ENCODE measurements around the gene PTGES2.

The PTGES2 gene

GRCh38 chr9:128120741-128121465, 6.6 kb downstream of the PTGES2 start:
- FAIRE-seq (no peak), DNase-seq (ENCODE audit: insufficient read length) (no peak)
- TF ChIP-seq POLR2A (IDR thresholded peaks at IDR 0.05; ENCODE audit: low read depth, low read length), result peak; percentile 16; the same call in 1 of the 2 replicates
- TF ChIP-seq POLR2AphosphoS5 (IDR thresholded peaks at IDR 0.05; ENCODE audit: low read depth, low read length), result no peak

GRCh38 chr9:128120061-128120740, 7.3 kb downstream of the PTGES2 start:
- FAIRE-seq (no peak), DNase-seq (ENCODE audit: insufficient read length) (no peak)
- TF ChIP-seq POLR2A (IDR thresholded peaks at IDR 0.05; ENCODE audit: low read depth, low read length) (no peak), POLR2AphosphoS5 (IDR thresholded peaks at IDR 0.05; ENCODE audit: low read depth, low read length) (0 out of 2 replicates have a peak, but pooled peaks have one; percentile 16), TAF1 (IDR thresholded peaks at IDR 0.05; ENCODE audit: borderline replicate concordance, low read depth, low read length) (no peak)

GRCh38 chr9:128118971-128119665, 8.4 kb downstream of the PTGES2 start:
- FAIRE-seq (no peak), DNase-seq (ENCODE audit: insufficient read length) (no peak)
- no peak for TF ChIP-seq POLR2A (IDR thresholded peaks at IDR 0.05; ENCODE audit: low read depth, low read length)
- no peak for TF ChIP-seq TAF1 (IDR thresholded peaks at IDR 0.05; ENCODE audit: borderline replicate concordance, low read depth, low read length)
- peak; percentile 63; the same call in 1 of the 2 replicates for TF ChIP-seq POLR2AphosphoS5 (IDR thresholded peaks at IDR 0.05; ENCODE audit: low read depth, low read length)

DNA sequence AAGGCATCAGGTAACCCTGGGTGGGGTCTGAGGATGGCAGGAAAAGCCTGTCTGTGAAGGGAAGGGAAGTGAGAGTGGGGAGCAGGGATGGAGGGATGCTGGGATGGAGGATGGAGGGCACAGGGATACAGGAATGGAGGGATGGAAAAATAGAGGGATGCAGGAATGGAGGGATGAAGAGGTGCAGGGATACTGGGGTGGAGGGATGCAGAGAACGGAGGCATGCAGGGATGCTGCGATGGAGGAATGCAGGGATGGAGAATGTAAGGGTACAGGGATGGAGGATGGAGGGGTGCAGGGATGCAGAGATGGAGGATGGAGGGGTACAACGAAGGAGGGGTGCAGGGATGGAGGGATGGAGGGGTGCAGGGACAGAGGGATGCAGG, 9.1 kb downstream of the PTGES2 start:
- DNase-seq (ENCODE audit: insufficient read length) (no peak), FAIRE-seq (no peak)
- no peak for TF ChIP-seq TAF1 (IDR thresholded peaks at IDR 0.05; ENCODE audit: borderline replicate concordance, low read depth, low read length)
- no peak for TF ChIP-seq POLR2AphosphoS5 (IDR thresholded peaks at IDR 0.05; ENCODE audit: low read depth, low read length)
- no peak for TF ChIP-seq POLR2A (IDR thresholded peaks at IDR 0.05; ENCODE audit: low read depth, low read length)

DNA sequence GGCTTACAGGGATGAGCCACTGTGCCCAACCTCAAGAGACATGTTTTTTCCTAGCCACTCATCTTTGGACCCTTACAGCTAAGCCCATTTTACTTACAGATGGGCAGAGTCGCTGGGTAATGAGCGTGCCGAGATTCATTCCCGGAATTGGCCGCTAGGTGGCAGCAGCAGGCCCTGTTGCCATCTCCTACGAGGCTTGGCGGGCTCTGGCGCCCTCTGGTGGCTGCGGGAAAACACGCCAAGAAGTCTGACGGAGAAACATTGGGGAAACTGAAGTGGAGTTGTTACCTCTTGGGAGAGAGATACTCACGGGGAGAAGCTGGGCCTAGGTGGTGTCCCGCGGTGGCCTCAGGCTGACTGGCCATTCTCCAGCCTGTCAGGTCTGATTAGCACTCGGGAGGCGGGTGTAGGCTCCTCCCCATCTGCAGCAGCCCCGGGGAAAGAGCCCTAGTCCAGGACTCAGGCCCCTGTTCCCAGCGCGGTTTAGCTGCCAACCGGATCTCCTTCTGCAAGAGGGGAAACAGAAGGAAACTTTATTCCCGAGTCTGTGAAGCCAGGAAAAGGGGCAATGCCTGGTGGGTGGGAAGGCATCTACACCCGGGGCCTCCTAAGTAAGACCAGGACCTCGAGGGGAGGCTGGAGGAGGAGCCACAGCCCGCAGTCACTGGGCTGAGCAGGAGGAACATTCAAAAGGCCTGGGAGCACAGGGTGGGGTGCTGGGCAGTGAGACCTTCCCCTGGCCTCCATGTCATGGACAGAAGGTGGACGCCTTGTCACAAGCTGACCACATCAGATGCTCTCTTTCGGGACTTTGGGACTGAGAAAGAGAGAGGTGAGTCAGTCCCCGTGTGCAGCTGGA, 9.7 kb downstream of the PTGES2 start:
- FAIRE-seq (peak; percentile 98), DNase-seq (ENCODE audit: insufficient read length) (peak; percentile 85)
- no peak for TF ChIP-seq POLR2AphosphoS5 (IDR thresholded peaks at IDR 0.05; ENCODE audit: low read depth, low read length)
- TF ChIP-seq POLR2A (IDR thresholded peaks at IDR 0.05; ENCODE audit: low read depth, low read length), result no peak
- TF ChIP-seq TAF1 (IDR thresholded peaks at IDR 0.05; ENCODE audit: borderline replicate concordance, low read depth, low read length), result no peak

GRCh38 chr9:128116104-128117083, 11.1 kb downstream of the PTGES2 start:
- no peak for DNase-seq (ENCODE audit: insufficient read length)
- FAIRE-seq, result no peak
- TF ChIP-seq TAF1 (IDR thresholded peaks at IDR 0.05; ENCODE audit: borderline replicate concordance, low read depth, low read length) (no peak), POLR2A (IDR thresholded peaks at IDR 0.05; ENCODE audit: low read depth, low read length) (no peak), POLR2AphosphoS5 (IDR thresholded peaks at IDR 0.05; ENCODE audit: low read depth, low read length) (no peak)

- DNase-seq (ENCODE audit: insufficient read length), result peak; percentile 63
- FAIRE-seq, result no peak
- TF ChIP-seq POLR2AphosphoS5 (IDR thresholded peaks at IDR 0.05; ENCODE audit: low read depth, low read length) (no peak), TAF1 (IDR thresholded peaks at IDR 0.05; ENCODE audit: borderline replicate concordance, low read depth, low read length) (no peak), POLR2A (IDR thresholded peaks at IDR 0.05; ENCODE audit: low read depth, low read length) (no peak)
Measured at GRCh38 chr9:128115187-128116103, 12.1 kb downstream of the PTGES2 start.

- no peak for DNase-seq (ENCODE audit: insufficient read length)
- TF ChIP-seq POLR2A (IDR thresholded peaks at IDR 0.05; ENCODE audit: low read depth, low read length) (no peak), POLR2AphosphoS5 (IDR thresholded peaks at IDR 0.05; ENCODE audit: low read depth, low read length) (no peak), TAF1 (IDR thresholded peaks at IDR 0.05; ENCODE audit: borderline replicate concordance, low read depth, low read length) (no peak)
- no peak for FAIRE-seq
Measured at GRCh38 chr9:128114326-128115186, 13.0 kb downstream of the PTGES2 start.
